ENCODE data around the gene CES3.
"Not testable (repeated sequence)": the region's sequence is repeated elsewhere in the genome, so short reads cannot be mapped to it uniquely, and the experiment has no call there.

CES3 gene

DNA sequence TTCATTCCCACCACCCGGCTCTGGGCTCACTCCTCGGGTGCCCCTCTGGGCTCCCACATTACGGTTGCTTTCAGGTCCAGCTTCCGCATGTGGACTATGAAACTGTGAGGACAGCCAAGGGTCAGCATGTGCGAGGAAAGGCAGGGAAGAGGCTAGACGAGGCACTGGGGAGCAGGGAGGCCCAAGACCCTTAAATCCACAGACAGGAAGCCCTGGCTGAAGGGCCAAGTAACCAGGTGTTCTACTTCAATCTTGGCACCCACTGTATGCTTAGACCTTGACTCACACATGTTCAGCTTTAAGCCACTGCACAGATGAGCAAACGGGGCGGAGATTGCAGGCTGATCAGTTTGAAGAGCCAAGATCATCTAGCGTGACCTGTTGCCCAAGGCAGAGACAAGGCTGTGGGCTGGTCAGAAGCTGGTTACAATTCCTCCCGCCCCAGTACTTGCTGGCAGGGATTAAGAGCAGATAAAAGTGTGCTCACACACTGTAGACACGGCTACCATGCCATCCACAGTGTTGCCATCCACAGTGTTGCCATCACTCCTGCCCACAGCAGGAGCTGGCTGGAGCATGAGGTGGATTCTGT is 27.2 kb downstream of the CES3 start, which contains the start of gene CES4A:
CES4A (plus strand) TSS at position 393 of the 592 bp plus-strand sequence; CDS start at position 577, 184 bp downstream.
- peak within 1 kb of the TSS; percentile 88 for H3K27ac Mint-ChIP-seq
- peaks cover 15% of the 10 kb centered on the region for H3K36me3 Mint-ChIP-seq
- ATAC-seq (no peak), DNase-seq (ENCODE audit: low spot score in 2 of 2) (no peak)
- H3K4me1 Mint-ChIP-seq = peaks cover 48% of the 10 kb centered on the region
- H3K9me3 Mint-ChIP-seq = no peaks in the 10 kb centered on the region
- H3K4me3 Mint-ChIP-seq = peak within 1 kb of the TSS; percentile 64

DNA sequence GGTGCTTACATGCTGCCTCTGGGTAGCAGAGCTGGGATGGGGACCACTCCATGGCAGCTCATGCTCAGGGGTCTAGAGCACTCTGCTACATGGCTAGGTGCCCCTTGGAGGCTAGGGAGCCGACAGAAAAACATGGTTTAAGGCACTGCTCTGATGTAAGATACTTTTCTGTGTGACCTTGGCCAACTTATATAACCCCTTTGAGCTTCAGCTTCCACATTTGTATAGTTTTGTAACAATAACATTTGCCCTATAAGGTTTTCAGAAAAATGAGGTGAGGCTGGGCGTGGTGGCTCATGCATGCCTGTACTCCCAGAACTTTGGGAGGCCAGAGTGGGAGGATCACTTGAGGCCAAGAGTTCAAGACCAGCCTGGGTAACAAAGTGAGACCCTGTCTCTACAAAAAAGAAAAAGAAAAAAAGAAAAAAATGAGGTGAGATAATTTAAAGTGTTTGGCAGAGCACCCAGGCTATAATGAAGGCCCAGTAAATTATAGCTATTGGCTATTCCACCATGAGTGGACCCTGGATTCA is 30.5 kb downstream of the CES3 start:
- DNase-seq (ENCODE audit: low spot score in 2 of 2) (no peak), ATAC-seq (no peak)
- Mint-ChIP-seq H3K9me3 (no peaks in the 10 kb centered on the region), H3K4me1 (peaks cover 23% of the 10 kb centered on the region), H3K4me3 (no peak overlapping the region), H3K36me3 (no peaks in the 10 kb centered on the region), H3K27ac (no peak overlapping the region)

DNA sequence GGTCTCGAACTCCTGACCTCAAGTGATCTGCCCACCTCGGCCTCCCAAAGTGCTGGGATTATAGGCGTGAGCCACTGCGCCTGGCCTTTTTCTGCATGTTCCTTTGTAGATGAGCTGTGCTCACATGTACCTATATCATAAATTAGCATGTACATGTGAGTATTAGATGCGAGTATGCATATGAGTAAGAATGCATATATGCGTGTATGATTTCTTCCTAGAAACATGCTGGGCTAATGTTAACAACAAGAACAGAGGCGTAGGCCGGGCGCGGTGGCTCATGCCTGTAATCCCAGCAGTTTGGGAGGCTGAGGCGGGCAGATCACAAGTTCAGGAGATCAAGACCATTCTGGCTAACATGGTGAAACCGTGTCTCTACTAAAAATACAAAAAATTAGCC is 32.5 kb downstream of the CES3 start:
- not testable (repeated sequence) for H3K4me1 Mint-ChIP-seq; H3K27ac Mint-ChIP-seq; DNase-seq (ENCODE audit: low spot score in 2 of 2); H3K4me3 Mint-ChIP-seq; H3K9me3 Mint-ChIP-seq; H3K36me3 Mint-ChIP-seq; ATAC-seq

DNA sequence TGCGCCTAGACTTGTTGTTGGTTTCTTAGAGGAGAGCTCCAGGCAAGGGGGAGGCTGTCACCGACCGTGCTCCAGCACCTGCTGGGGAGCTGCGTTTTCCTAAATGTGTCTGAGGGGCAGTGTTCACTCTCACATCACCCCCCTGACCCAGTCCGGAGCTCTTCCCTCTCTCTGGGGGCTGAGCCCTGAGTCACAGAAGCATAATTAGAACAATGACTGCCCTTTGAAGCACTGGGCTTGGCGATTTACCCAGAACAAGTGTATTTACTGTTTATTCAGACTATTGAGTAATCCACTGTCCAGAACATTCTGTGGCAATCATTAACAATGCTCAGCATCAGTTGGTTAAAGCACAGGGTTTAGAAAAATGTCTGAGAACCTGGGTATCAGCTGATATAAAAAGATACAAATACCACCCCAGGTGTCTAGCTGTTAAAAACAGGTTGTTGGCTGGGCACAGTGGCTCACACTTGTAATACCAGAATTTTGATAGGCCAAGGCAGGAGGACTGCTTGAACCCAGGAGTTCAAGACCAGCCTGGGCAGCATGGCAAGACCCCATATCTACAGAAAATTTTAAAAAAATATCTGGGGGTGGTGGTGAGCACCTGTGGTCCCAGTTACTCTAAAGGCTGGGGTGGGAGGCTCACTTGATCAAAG is 35.4 kb downstream of the CES3 start:
- peaks cover 6% of the 10 kb centered on the region for H3K36me3 Mint-ChIP-seq
- no peak overlapping the region for H3K4me3 Mint-ChIP-seq
- DNase-seq (ENCODE audit: low spot score in 2 of 2) (no peak), ATAC-seq (no peak)
- peaks cover 21% of the 10 kb centered on the region for H3K4me1 Mint-ChIP-seq
- H3K27ac Mint-ChIP-seq = no peak overlapping the region
- H3K9me3 Mint-ChIP-seq = no peaks in the 10 kb centered on the region

DNA sequence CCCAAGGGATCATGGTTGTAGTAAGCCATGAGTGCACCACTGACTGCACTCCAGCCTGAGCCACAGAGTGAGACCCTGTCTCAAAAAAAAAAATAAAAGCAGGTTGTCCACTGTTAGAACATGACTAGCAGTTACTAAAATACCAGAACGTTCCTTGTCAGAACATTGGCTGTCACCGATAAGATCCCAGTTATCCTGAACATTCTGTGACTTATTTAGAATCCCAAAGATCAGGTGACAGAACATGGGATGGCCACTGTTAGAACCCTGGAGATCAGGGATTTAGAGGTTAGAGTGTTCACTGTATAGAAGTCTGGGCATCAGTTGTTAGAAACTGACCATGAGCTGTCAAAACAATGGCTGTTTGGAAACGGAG is 35.9 kb downstream of the CES3 start:
- DNase-seq (ENCODE audit: low spot score in 2 of 2) = no peak
- no peaks in the 10 kb centered on the region for H3K9me3 Mint-ChIP-seq

DNA sequence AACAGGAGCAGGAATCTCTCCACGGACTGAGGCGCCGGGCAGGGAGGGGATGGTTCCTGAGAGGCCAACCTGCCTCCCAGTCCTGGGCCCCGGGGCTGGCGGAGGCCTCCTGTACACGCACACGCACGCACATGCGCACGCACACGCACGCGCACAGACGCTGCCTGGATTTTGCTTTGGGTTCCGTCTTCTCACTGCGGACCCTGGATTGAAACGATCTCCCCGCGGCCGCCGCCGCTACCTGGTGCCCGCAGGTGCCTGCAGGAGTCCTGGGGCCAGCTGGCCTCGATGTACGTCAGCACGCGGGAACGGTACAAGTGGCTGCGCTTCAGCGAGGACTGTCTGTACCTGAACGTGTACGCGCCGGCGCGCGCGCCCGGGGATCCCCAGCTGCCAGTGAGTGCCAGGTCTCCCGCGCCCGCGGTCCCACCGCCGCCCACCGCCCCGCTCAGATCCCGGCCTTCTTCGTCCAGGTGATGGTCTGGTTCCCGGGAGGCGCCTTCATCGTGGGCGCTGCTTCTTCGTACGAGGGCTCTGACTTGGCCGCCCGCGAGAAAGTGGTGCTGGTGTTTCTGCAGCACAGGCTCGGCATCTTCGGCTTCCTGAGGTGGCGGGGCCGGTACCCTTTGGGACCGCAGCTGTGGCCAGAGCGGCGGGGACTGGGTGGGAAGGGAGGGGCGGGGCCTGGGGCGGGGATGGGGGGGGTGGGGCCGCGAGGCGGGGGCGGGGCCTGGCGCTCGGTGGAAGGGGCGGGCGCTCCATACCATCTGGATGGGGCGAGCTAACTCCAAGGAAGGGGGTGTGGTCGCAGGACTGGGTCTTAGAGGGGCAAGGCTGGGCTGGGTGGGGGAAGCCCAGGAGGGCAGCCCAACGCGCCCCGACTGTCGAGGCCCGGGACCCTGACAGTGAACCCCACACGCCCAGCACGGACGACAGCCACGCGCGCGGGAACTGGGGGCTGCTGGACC is 39.6 kb downstream of the CES3 start:
- no peaks in the 10 kb centered on the region for H3K9me3 Mint-ChIP-seq
- DNase-seq (ENCODE audit: low spot score in 2 of 2) (peak in 1 of 2 donors; percentile 72), ATAC-seq (peak; percentile 68)
- peak overlapping the region; percentile 82 for H3K27ac Mint-ChIP-seq
- peaks cover 39% of the 10 kb centered on the region for H3K4me1 Mint-ChIP-seq
- H3K4me3 Mint-ChIP-seq = peak overlapping the region; percentile 64
- H3K36me3 Mint-ChIP-seq = peaks cover 12% of the 10 kb centered on the region

More for the DNA sequence above, 35.9 kb downstream of the CES3 start:
- H3K4me3 Mint-ChIP-seq = no peak overlapping the region
- peak overlapping the region; percentile 12 for H3K27ac Mint-ChIP-seq
- ATAC-seq = no peak
- peaks cover 26% of the 10 kb centered on the region for H3K4me1 Mint-ChIP-seq
- peaks cover 10% of the 10 kb centered on the region for H3K36me3 Mint-ChIP-seq

DNA sequence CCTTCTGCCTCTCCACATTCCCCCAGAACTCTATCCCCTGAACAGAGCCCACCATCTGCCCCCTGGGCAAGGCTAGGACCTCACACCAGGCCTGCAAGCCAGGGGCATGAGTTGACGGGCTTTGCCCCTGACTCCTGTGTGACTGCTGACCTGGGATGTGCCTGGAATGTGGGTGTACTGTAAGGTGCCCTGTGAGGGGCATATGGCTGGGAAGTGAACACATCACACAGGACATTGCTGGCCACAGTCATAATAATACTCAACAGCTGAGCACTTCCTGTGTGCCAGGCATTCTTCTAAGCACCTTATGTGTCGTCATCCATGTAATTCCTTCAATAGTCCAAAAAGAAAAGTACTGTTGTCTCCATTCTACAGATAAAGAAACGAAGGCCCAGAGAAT is 40.7 kb downstream of the CES3 start:
- H3K4me1 Mint-ChIP-seq = peaks cover 42% of the 10 kb centered on the region
- ATAC-seq (peak; percentile 34), DNase-seq (ENCODE audit: low spot score in 2 of 2) (no peak)
- H3K36me3 Mint-ChIP-seq = peaks cover 12% of the 10 kb centered on the region
- no peaks in the 10 kb centered on the region for H3K9me3 Mint-ChIP-seq
- H3K27ac Mint-ChIP-seq = peak overlapping the region; percentile 54
- peak overlapping the region; percentile 64 for H3K4me3 Mint-ChIP-seq

DNA sequence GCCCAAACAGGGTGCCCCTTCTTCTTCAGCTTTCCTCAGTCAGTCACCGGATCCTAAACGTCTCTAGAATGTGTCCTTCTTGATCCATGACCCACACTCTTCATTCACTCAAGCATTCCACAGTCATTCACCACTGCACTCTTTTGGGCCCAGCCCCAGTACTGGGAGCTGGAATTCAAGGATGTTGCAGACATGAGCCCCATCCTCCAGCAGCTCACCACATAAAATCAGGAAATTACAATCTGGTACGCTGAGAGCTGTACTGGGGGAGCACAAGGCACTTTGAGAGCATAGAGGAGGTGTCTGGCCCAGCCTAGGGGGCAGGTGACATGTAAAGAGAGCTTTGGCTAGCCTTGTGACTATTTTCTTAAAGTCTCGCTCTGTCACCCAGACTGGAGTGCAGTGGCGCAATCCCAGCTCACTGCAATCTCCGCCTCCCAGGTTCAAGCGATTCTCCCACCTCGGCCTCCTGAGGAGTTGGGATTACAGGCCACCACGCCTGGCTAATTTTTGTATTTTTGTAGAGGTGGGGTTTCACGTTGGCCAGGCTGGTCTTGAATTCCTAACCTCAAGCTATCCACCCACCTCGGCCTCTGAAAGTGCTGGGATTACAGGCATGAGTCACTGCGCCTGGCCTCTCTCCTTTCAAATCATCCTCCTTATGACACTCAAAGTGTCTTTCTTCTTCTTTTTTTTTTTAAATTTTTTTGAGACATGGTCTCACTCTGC is 46.0 kb downstream of the CES3 start:
- H3K36me3 Mint-ChIP-seq = peaks cover under 1% of the 10 kb centered on the region
- H3K9me3 Mint-ChIP-seq = no peaks in the 10 kb centered on the region
- peak overlapping the region; percentile 52 for H3K27ac Mint-ChIP-seq
- peaks cover 28% of the 10 kb centered on the region for H3K4me1 Mint-ChIP-seq
- H3K4me3 Mint-ChIP-seq = no peak overlapping the region
- DNase-seq (ENCODE audit: low spot score in 2 of 2) = no peak
- ATAC-seq = no peak

DNA sequence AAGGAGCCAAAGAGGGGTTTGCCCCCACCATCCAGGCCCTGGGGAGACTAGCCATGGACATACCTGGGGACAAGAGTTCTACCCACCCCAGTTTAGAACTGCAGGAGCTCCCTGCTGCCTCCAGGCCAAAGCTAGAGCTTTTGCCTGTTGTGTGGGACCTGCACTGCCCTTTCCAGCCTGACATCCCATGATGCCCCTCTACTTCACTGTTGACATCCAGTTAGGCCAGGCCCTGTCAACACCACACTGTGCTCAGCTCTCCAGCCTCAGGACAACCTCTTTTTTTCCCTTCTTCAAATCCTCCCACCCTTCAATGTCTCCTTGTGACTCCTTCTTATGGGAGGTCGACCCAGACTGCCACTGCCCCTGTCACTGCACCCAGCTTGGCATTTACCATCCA is 48.1 kb downstream of the CES3 start:
- DNase-seq (ENCODE audit: low spot score in 2 of 2) (no peak), ATAC-seq (no peak)
- Mint-ChIP-seq H3K36me3 (no peaks in the 10 kb centered on the region), H3K9me3 (no peaks in the 10 kb centered on the region), H3K4me1 (peaks cover 23% of the 10 kb centered on the region), H3K4me3 (no peak overlapping the region), H3K27ac (peak overlapping the region; percentile 11)

DNA sequence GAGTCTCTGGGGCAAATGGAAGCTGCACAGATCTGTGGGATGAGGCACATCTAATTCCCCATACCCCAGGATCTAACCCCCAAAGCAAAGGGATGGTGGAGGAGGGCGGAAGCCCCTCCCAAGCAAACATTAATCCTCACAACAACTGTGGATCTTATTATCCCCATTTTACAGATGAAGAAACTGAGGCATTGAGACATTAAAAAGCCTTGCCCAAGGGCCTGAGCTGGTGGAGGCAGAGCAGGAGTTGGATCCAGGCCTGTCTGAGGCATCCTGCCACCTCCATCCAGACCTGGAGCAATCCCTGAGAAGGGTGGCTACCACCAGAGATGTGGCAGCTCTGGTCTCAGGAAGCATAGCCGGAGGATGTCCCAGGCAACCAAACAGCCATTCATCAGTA is 50.2 kb downstream of the CES3 start:
- Mint-ChIP-seq H3K27ac (no peak overlapping the region), H3K4me3 (no peak overlapping the region), H3K9me3 (no peaks in the 10 kb centered on the region), H3K36me3 (peaks cover 4% of the 10 kb centered on the region), H3K4me1 (peaks cover 35% of the 10 kb centered on the region)
- no peak for ATAC-seq
- no peak for DNase-seq (ENCODE audit: low spot score in 2 of 2)

DNA sequence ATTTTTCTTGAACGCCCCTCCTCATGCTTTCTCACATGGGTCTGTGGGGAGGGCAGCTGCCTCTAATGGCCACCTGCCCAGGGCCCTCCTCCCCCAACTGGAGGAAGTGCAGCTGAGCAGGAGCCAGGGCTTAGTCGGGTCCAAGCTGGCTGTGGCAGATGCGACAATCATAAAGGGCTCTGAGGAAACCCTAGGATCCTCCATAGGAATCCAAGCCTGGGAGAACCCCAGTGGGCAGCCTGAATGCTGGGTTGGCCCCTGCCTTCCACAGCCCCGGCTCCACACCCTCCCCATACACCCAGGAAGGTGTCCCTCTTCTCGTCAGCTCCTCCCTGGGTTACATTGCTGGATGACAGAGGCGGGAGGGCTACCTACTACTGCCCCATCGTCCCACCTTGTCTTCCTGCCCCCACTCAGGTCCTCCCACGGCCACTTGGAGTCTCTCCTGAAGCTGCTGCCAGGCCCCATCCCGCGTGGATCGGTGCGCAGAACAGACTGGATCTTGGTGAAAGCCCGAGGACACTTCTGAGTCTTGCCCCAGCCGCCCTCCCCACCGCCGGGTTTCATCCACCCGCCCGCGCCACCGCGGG is 52.3 kb downstream of the CES3 start:
- DNase-seq (ENCODE audit: low spot score in 2 of 2) (no peak), ATAC-seq (peak; percentile 1)
- no peaks in the 10 kb centered on the region for H3K9me3 Mint-ChIP-seq
- H3K27ac Mint-ChIP-seq = peak overlapping the region; percentile 83
- peaks cover 4% of the 10 kb centered on the region for H3K36me3 Mint-ChIP-seq
- H3K4me1 Mint-ChIP-seq = peaks cover 30% of the 10 kb centered on the region
- H3K4me3 Mint-ChIP-seq = peak overlapping the region; percentile 76

DNA sequence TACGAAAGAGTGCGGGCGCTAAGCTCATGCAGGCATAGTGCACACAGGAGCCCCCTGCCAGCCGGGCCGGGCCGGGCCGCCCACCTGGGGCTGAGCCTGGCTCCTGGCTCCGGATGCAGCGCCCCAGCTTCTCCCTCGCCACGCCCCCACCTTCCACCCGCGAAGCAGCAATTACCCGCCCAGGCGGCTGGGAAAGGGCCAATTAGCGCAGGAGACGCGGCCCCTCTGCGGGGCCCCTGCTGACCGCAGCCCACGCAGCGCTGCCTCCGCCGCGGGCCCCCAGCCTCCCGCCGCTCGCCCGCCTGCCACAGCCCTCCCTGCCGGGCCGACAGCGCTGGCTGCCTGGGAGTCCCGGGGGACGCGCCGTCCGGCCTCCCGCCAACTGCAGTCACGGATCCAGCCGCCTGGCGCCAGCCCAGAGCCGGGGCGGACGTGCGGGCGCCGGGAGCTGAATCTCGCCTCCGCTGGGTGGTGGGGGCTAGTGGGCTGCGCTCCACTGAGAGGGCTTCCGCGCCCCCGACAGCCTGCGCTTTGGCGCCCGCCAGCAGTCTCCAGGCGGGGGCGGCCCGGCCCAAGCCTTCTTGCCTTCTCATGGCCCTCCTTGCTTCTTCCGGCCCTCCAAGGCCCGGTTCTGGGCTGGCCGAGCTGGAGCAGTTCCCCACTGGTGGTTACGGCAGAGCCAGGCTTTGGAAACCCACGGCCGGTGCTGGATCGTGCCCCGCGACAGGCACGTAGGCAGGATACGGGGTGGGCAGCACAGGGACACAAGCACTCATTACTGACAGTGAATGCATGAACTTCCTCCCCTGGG is 53.0 kb downstream of the CES3 start:
- Mint-ChIP-seq H3K4me3 (peak overlapping the region; percentile 76), H3K27ac (peak overlapping the region; percentile 89), H3K9me3 (no peaks in the 10 kb centered on the region), H3K36me3 (peaks cover 4% of the 10 kb centered on the region), H3K4me1 (peaks cover 30% of the 10 kb centered on the region)
- DNase-seq (ENCODE audit: low spot score in 2 of 2) (peak; percentile 69 to 89), ATAC-seq (peak; percentile 72)

DNA sequence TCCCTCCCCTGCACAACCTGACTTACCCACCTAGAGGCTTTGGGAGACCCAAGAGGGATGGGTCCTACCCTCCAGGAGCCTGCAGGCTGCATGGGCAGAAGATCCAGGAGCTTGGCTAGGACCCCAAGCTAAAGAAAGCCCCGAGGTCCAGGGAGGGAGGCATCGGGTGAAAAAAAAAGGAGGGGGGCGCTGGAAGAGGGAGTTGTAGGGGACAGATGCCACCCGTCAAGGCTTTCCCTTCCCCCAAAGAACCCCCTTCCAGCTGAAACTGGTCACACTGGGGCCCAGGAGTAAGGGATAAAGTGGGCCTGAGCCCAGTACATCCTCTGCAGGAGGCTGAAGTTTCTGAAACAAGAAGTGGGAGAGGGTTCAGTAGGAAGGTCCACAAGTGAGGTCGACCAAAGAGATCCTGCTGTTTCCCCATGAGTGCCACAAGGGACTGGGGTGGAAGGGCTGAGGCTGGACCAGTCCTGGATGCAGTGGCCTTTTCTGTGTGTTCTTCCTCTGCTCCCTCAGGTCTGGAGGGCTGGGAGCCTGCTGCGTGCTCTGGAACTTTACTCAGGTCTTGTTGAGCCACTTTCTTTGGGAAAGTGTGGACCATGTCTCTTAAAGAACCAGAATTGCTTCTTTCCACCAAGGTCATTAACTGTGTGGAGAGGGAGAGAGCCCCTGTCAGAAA is 53.7 kb downstream of the CES3 start:
- ATAC-seq (no peak), DNase-seq (ENCODE audit: low spot score in 2 of 2) (no peak)
- H3K4me3 Mint-ChIP-seq = peak overlapping the region; percentile 76
- no peaks in the 10 kb centered on the region for H3K9me3 Mint-ChIP-seq
- peaks cover 23% of the 10 kb centered on the region for H3K4me1 Mint-ChIP-seq
- peaks cover 4% of the 10 kb centered on the region for H3K36me3 Mint-ChIP-seq
- peak overlapping the region; percentile 89 for H3K27ac Mint-ChIP-seq
